Thoracic aorta (tissue), 2 donors: ENCODE results near the gene PPFIBP1. TPM values are rescaled to one million over a fixed set of nuclear protein-coding genes. Genes with fewer than 3 reads are reported as not detected.
"Not testable (repeated sequence)": the region's sequence is repeated elsewhere in the genome, so short reads cannot be mapped to it uniquely, and the experiment has no call there.

Source experiments
- ATAC-seq: fragments of 150-250 bp; one replicate; pipeline ENCODE4 v1.8.0; 2017; ENCODE audit warnings: low read depth; ENCODE audit not compliant: insufficient number of reproducible peaks, low FRiP score
- DNase-seq: peaks from one replicate; pipeline ENCODE4 v3.0.0-alpha.2; 2020; ENCODE audit warnings: low spot score
- H3K27ac ChIP-seq, 2 donors: fragments of 200-600 bp; sonication (generic); 1 replicate in 1 of 2; 2 replicates in 1 of 2; pipeline ENCODE4 v1.5.1; 2016; ENCODE audit warnings: mild to moderate bottlenecking in 2 of 2, moderate library complexity in 2 of 2
- H3K27me3 ChIP-seq: fragments of 200-600 bp; sonication (generic); replicated peaks from 2 replicates; pipeline ENCODE4 v1.6.0; 2016; ENCODE audit warnings: mild to moderate bottlenecking; ENCODE audit not compliant: insufficient read depth
- H3K36me3 ChIP-seq: fragments of 200-600 bp; sonication (generic); one replicate; pipeline ENCODE4 v1.5.1; 2016
- H3K4me1 ChIP-seq, 2 donors: fragments of 200-600 bp; sonication (generic); 1 replicate in 1 of 2; 2 replicates in 1 of 2; pipeline versions ENCODE4 v1.5.1 to v1.6.0; 2016; ENCODE audit warnings: low read depth in 2 of 2, mild to moderate bottlenecking in 1 of 2; ENCODE audit not compliant: control insufficient read depth in 1 of 2
- H3K4me3 ChIP-seq: fragments of 200-600 bp; sonication (generic); 2 replicates; pipeline ENCODE4 v1.5.1; 2016; ENCODE audit warnings: mild to moderate bottlenecking
- H3K9me3 ChIP-seq: fragments of 200-600 bp; sonication (generic); 2 replicates; pipeline ENCODE4 v1.5.1; 2016
- total RNA-seq, 2 donors: library from RNA; depleted of rRNA; stranded (reverse); fragments of >200 nt; gene quantifications; one replicate each; pipeline versions ENCODE4 v1.1.0 to v1.2.3, GENCODE V29; 2016
- TF ChIP-seq, protein P1 (sequence below): fragments of 200-600 bp; sonication (generic); IDR thresholded peaks from one replicate; pipeline ENCODE4 v1.5.1; 2019; ENCODE audit warnings: antibody characterized with exemption

The PPFIBP1 gene
- total RNA-seq, 2 donors from 2014 or later, result 103 to 232 TPM

DNA sequence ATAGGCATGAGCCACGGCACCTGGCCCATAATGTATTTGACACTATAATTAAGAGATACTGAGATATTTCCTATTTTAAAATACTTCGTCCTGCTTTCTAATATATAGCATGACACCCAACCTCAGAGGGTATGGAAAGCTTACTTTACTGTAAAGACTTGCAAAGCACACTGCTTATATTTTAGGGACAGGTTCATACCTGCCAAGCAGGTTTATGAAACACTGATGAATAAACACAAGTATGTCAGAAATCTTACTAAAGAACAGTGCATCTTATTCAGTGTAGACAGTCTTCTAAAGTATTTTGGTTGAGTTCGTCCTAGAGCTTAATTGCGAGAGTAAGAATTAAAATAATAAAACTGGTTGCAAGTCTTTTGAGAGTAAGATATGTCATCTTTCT, 65.4 kb downstream of the PPFIBP1 start:
- Histone ChIP-seq H3K4me3 (no peak overlapping the region), H3K36me3 (no peaks in the 10 kb centered on the region), H3K27me3 (no peaks in the 10 kb centered on the region), H3K9me3 (no peaks in the 10 kb centered on the region), H3K4me1 (peaks cover 4 to 31% of the 10 kb centered on the region in 2 donors), H3K27ac (no peak overlapping the region)
- DNase-seq (no peak), ATAC-seq (no peak)
- TF ChIP-seq, protein P1, sequence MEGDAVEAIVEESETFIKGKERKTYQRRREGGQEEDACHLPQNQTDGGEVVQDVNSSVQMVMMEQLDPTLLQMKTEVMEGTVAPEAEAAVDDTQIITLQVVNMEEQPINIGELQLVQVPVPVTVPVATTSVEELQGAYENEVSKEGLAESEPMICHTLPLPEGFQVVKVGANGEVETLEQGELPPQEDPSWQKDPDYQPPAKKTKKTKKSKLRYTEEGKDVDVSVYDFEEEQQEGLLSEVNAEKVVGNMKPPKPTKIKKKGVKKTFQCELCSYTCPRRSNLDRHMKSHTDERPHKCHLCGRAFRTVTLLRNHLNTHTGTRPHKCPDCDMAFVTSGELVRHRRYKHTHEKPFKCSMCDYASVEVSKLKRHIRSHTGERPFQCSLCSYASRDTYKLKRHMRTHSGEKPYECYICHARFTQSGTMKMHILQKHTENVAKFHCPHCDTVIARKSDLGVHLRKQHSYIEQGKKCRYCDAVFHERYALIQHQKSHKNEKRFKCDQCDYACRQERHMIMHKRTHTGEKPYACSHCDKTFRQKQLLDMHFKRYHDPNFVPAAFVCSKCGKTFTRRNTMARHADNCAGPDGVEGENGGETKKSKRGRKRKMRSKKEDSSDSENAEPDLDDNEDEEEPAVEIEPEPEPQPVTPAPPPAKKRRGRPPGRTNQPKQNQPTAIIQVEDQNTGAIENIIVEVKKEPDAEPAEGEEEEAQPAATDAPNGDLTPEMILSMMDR, result no peak

DNA sequence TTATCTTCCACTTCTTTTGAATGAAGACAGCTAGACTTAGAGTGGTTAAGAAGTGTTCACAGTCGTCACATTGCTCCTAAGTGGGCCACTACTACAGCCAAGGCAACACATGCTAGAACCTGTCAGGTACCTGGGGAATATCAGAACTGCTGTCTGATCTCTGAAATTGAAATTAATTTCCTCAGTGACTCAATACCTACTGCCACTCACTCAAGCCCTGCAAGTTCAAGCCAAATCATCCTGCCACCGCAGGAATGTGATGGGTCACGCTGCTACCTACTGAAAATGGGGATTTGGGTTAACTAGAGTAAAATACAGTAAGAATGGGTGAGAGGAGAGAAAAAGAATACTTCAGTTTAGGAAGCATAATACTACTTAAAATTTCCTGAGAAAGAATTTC, 67.7 kb downstream of the PPFIBP1 start:
- not testable (repeated sequence) for ATAC-seq, H3K4me3 ChIP-seq, H3K36me3 ChIP-seq, H3K9me3 ChIP-seq, H3K27me3 ChIP-seq, DNase-seq
- Histone ChIP-seq H3K27ac (peak overlapping the region in 1 of 2 donors; percentile 63), H3K4me1 (peaks cover 4 to 50% of the 10 kb centered on the region in 2 donors)

DNA sequence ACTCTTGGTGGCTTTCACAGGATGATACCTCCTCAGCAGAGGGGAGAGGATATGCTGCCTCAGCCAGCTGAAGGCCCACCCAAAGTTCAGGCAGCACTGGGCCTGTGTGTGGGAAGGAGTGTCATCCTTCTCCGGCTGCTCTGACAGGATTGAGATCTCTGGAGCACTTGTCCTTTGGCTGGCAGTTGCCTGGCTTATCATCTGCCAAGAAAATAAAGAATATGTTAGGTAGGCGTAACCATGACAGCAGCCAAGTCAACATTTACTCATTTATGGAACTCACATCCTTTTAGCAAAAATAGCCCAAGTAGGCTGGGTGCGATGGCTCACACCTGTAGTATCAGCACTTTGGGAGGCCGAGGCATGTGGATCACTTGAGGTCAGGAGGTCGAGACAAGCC, 68.5 kb downstream of the PPFIBP1 start:
- ATAC-seq (no peak), DNase-seq (peak; percentile 64)
- no peaks in the 10 kb centered on the region for H3K9me3 ChIP-seq
- H3K4me3 ChIP-seq, result no peak overlapping the region
- H3K4me1 ChIP-seq, result peaks cover 4 to 50% of the 10 kb centered on the region in 2 donors
- H3K27ac ChIP-seq, result peak overlapping the region; percentile 63 to 73
- H3K36me3 ChIP-seq, result no peaks in the 10 kb centered on the region
- TF ChIP-seq, protein P1, result no peak
- H3K27me3 ChIP-seq, result no peaks in the 10 kb centered on the region

DNA sequence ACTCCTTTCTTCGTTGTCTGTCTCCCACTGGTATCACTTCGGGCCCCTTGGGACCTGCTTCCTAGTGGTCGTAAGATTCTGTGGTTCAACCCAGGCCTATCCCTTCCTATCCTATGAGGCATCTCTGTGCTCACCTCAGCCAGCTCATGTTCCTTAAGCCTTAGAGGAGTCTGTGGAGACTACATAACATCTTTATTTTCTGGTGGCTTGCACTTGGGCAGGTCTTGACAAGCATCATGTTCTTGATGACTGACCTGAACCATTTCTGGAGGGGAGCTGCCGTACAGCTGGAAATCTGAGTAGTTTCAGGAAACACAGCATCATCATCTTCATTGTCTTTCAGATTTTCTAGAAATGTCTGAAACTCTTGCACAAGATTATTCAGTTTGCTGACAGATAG, 69.3 kb downstream of the PPFIBP1 start:
- Histone ChIP-seq H3K27ac (peak overlapping the region; percentile 63 to 73), H3K4me1 (peaks cover 2 to 46% of the 10 kb centered on the region in 2 donors), H3K27me3 (no peaks in the 10 kb centered on the region), H3K36me3 (no peaks in the 10 kb centered on the region), H3K4me3 (no peak overlapping the region), H3K9me3 (no peaks in the 10 kb centered on the region)
- DNase-seq (no peak), ATAC-seq (no peak)
- TF ChIP-seq, protein P1, result no peak

DNA sequence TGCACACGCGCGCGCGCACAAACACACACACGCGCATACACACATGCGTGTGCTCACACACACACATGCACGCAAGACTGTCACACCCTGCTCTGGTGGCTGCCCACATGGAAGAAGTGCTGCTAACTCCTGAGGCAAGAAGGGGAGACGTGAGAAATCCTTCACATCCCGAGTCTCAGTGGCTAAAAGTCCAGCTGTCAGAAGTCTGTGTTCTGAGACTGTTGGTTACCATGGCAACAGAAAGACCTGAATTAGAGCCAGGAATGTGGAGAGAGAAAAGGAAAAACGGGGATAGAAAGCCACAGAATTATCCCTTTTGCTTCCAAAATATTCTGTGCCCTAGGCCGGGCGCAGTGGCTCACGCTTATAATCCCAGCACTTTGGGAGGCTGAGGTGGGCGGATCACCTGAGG, 71.2 kb downstream of the PPFIBP1 start:
- peak overlapping the region; percentile 63 to 73 for H3K27ac ChIP-seq
- no peaks in the 10 kb centered on the region for H3K27me3 ChIP-seq
- H3K36me3 ChIP-seq, result no peaks in the 10 kb centered on the region
- H3K4me1 ChIP-seq, result peaks cover 3 to 58% of the 10 kb centered on the region in 2 donors
- H3K4me3 ChIP-seq, result peak overlapping the region; percentile 47
- H3K9me3 ChIP-seq, result no peaks in the 10 kb centered on the region
- TF ChIP-seq, protein P1, result no peak
- peak; percentile 65 for DNase-seq
- ATAC-seq, result peak; percentile 55

DNA sequence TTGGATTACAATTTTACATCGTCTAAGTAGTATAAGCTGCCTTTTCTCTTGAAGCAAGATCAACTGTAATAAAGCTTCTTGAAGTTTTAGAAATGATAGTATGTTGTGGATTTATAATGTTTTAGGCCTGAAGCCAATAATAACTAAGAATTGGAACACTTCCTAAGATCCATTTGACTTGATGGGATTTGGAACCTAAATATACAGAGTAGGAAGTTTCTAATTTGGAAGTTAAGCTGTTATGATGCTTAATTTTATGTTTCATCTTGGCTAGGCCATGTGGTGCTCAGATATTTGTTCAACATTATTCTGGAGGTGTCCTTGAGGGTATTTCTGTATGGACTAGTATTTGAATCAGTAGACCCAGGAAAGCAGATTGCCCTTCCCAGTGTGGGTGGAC, 74.9 kb downstream of the PPFIBP1 start:
- H3K27ac ChIP-seq, H3K9me3 ChIP-seq, DNase-seq, ATAC-seq, H3K27me3 ChIP-seq, H3K4me3 ChIP-seq, H3K36me3 ChIP-seq: not testable (repeated sequence)
- peaks cover 11 to 67% of the 10 kb centered on the region in 2 donors for H3K4me1 ChIP-seq

DNA sequence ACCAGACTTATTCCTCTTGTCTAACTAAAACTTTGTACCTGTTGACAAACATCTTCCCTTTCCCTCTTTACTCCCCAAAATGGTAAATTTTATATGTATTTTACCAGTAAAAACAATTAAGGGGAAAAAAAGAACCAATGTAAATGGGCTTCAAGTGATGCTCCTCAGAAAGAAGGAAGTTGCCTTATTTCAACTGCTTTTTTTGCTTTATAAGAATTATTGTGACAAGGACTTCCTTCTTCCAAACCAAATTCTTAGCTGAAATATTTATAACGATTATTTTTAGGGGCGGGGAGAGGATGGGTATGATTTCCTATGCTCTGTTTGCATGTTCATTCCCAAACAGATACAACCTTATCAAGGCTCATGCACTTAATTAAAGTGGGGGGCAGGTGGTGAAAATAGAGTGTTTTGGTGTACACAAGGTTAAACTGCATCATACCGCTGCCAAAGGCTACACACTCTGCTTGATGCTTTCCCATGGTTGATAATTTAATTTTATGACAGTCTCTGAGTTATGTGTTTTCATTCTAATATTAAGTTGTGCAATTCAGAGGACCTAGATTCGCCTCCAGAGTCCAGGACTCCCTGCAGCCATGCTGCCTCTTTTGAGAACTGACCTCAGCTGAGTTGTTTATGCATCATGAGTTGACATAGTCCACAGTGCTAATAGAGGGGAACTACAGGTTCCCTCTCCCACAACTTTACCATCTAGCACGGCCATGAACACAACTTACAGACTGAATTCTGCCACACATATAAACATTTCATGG, 77.2 kb downstream of the PPFIBP1 start:
- DNase-seq, H3K4me3 ChIP-seq, H3K27me3 ChIP-seq, ATAC-seq, H3K9me3 ChIP-seq, H3K36me3 ChIP-seq: not testable (repeated sequence)
- peak overlapping the region in 1 of 2 donors; percentile 43 for H3K27ac ChIP-seq
- peaks cover 11 to 54% of the 10 kb centered on the region in 2 donors for H3K4me1 ChIP-seq
